Hepatocyte (in vitro differentiated cells): ENCODE measurements around the gene ENG. TPM values are rescaled to one million over a fixed set of nuclear protein-coding genes. Genes with fewer than 3 reads are reported as not detected.

Source experiments
- DNase-seq: peaks from one replicate; pipeline ENCODE4 v3.0.0-alpha.2; 2016; ENCODE audit warnings: low spot score
- H2AFZ ChIP-seq: fragments of 200-600 bp; sonication (generic); 2 replicates; pipeline ENCODE4 v1.6.0; 2016; ENCODE audit warnings: antibody characterized with exemption, mild to moderate bottlenecking
- H3K27ac ChIP-seq: fragments of 200-600 bp; sonication (generic); 2 replicates; pipeline ENCODE4 v1.5.1; 2016; ENCODE audit warnings: mild to moderate bottlenecking
- H3K27me3 ChIP-seq: fragments of 200-600 bp; sonication (generic); 2 replicates; pipeline ENCODE4 v1.6.1; 2016
- H3K36me3 ChIP-seq: fragments of 200-600 bp; sonication (generic); replicated peaks from 2 replicates; pipeline ENCODE4 v1.5.1; 2016; ENCODE audit warnings: low read depth; ENCODE audit not compliant: insufficient read depth
- H3K4me1 ChIP-seq: fragments of 200-600 bp; sonication (generic); 2 replicates; pipeline ENCODE4 v1.5.1; 2016; ENCODE audit warnings: mild to moderate bottlenecking, moderate library complexity; ENCODE audit not compliant: insufficient read depth
- H3K4me2 ChIP-seq: fragments of 200-600 bp; sonication (generic); 2 replicates; pipeline ENCODE4 v1.6.0; 2016
- H3K4me3 ChIP-seq: fragments of 200-600 bp; sonication (generic); 2 replicates; pipeline ENCODE4 v1.5.1; 2016; ENCODE audit warnings: mild to moderate bottlenecking
- H3K79me2 ChIP-seq: fragments of 200-600 bp; sonication (generic); 2 replicates; pipeline ENCODE4 v1.6.0; 2017; ENCODE audit warnings: mild to moderate bottlenecking
- H3K9me2 ChIP-seq: fragments of 200-600 bp; sonication (generic); replicated peaks from 2 replicates; pipeline ENCODE4 v1.6.0; 2017; ENCODE audit warnings: mild to moderate bottlenecking; ENCODE audit not compliant: insufficient read depth
- H3K9me3 ChIP-seq: fragments of 200-600 bp; sonication (generic); 2 replicates; pipeline ENCODE4 v1.5.1; 2016; ENCODE audit warnings: low read depth, mild to moderate bottlenecking
- H4K20me1 ChIP-seq: fragments of 200-600 bp; sonication (generic); 2 replicates; pipeline ENCODE4 v1.6.0; 2016; ENCODE audit warnings: mild to moderate bottlenecking; ENCODE audit not compliant: insufficient read depth, poor library complexity, severe bottlenecking
- CTCF ChIP-seq: fragments of 200-600 bp; sonication (generic); IDR thresholded peaks from 2 replicates; pipeline ENCODE4 v1.5.1; 2016; ENCODE audit warnings: antibody characterized with exemption, mild to moderate bottlenecking; ENCODE audit not compliant: poor library complexity
- EZH2 ChIP-seq: fragments of 200-600 bp; sonication (generic); IDR thresholded peaks from 2 replicates; pipeline ENCODE4 v1.6.1; 2016; ENCODE audit warnings: antibody characterized with exemption, mild to moderate bottlenecking, borderline replicate concordance
- EZH2phosphoT487 ChIP-seq: fragments of 200-600 bp; sonication (generic); IDR thresholded peaks from one replicate; pipeline ENCODE4 v1.6.1; 2018; ENCODE audit warnings: antibody characterized with exemption, mild to moderate bottlenecking, low read depth, moderate library complexity; ENCODE audit not compliant: unreplicated experiment, severe bottlenecking
- WGBS: methylation state at CpG from one replicate; pipeline ENCODE4 v1.1.6; 2016; ENCODE audit warnings: low lambda C conversion rate; ENCODE audit errors: missing lambda C conversion rate; 5-methylcytosine and 5-hydroxymethylcytosine counted together
- polyA plus RNA-seq: library from polyadenylated mRNA; unstranded; fragments of >200 nt; fragmentation: Nextera tagmentation; extraction: Ambion mirVana; gene quantifications from 2 replicates; pipeline ENCODE4 v1.2.1, GENCODE V29; 2016
- total RNA-seq: library from RNA; depleted of rRNA; stranded (reverse); fragments of >200 nt; gene quantifications from 2 replicates; pipeline ENCODE4 v1.2.3, GENCODE V29; 2014

ENG gene
- total and polyA plus RNA-seq, 2 experiments from 2014 or later = 6.8 to 21.2 TPM

DNA sequence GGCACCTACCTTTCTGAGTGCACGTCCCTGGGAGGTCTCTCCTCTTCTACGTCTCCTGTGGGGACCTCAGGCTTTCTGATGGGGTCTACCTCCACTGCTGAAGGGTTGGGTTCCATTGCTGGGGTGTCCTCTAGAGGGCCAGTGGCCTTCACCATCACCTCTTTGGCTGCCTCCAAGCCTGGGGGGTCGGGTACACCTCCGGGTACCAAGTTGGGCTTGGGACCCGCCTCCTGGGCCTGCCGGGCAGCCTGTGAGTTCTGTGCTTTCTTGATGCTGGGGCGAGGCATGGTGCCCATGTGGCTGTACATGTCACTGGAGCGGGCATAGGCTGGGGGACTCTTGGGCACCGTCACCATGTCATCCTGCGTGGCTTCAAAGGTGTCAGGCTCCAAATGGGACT is 80.5 kb downstream of the ENG start:
- Histone ChIP-seq H3K4me2 (no peak overlapping the region), H3K4me1 (no peaks in the 10 kb centered on the region), H3K79me2 (no peaks in the 10 kb centered on the region), H3K4me3 (no peak overlapping the region), H2AFZ (no peak overlapping the region), H3K9me3 (no peaks in the 10 kb centered on the region), H3K27ac (no peak overlapping the region), H3K27me3 (no peaks in the 10 kb centered on the region), H3K36me3 (no peaks in the 10 kb centered on the region), H3K9me2 (no peaks in the 10 kb centered on the region), H4K20me1 (no peaks in the 10 kb centered on the region)
- TF ChIP-seq EZH2phosphoT487 (no peak), CTCF (no peak), EZH2 (no peak)
- DNase-seq = no peak
- WGBS = 89% methylated on average over 10 of the region's 10 CpGs

DNA sequence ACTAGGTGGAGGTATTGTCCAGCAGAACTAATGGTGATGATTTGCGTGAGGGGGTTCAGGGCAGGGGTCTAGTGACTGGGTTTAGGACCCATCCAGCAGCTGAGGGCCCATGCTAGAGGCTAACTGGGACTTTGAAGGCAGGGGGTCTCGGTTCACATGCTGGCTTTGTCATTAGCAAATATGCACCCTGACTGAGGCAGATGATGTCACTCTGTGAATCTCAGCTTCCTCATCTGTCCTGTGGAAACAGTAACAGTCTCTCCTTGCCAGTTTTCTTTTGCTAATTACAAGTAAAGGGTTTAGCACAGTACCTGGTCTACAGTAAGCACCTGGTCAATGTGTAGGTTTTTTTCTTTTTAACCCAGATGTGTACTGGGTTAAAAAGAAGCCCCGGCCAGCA is 81.2 kb downstream of the ENG start:
- H3K9me2 ChIP-seq = no peaks in the 10 kb centered on the region
- TF ChIP-seq EZH2phosphoT487 (no peak), CTCF (no peak), EZH2 (no peak)
- no peaks in the 10 kb centered on the region for H3K27me3 ChIP-seq
- H3K79me2 ChIP-seq = no peaks in the 10 kb centered on the region
- no peak overlapping the region for H3K4me2 ChIP-seq
- no peaks in the 10 kb centered on the region for H3K9me3 ChIP-seq
- DNase-seq = no peak
- H3K4me1 ChIP-seq = peaks cover 2% of the 10 kb centered on the region
- WGBS = 81% methylated on average over 3 of the region's 3 CpGs
- H3K4me3 ChIP-seq = no peak overlapping the region
- no peak overlapping the region for H3K27ac ChIP-seq
- H3K36me3 ChIP-seq = no peaks in the 10 kb centered on the region
- no peaks in the 10 kb centered on the region for H4K20me1 ChIP-seq
- H2AFZ ChIP-seq = no peak overlapping the region

GRCh38 chr9:127772603-127773002 is 81.9 kb downstream of the ENG start:
- Histone ChIP-seq H3K27ac (no peak overlapping the region), H3K4me2 (no peak overlapping the region), H2AFZ (no peak overlapping the region), H3K27me3 (no peaks in the 10 kb centered on the region), H3K9me3 (no peaks in the 10 kb centered on the region), H3K36me3 (no peaks in the 10 kb centered on the region), H3K9me2 (no peaks in the 10 kb centered on the region), H3K4me3 (no peak overlapping the region), H3K79me2 (no peaks in the 10 kb centered on the region), H4K20me1 (no peaks in the 10 kb centered on the region), H3K4me1 (peaks cover 6% of the 10 kb centered on the region)
- TF ChIP-seq EZH2 (no peak), EZH2phosphoT487 (no peak), CTCF (no peak)
- 87% methylated on average over 5 of the region's 5 CpGs for WGBS
- DNase-seq = no peak

DNA sequence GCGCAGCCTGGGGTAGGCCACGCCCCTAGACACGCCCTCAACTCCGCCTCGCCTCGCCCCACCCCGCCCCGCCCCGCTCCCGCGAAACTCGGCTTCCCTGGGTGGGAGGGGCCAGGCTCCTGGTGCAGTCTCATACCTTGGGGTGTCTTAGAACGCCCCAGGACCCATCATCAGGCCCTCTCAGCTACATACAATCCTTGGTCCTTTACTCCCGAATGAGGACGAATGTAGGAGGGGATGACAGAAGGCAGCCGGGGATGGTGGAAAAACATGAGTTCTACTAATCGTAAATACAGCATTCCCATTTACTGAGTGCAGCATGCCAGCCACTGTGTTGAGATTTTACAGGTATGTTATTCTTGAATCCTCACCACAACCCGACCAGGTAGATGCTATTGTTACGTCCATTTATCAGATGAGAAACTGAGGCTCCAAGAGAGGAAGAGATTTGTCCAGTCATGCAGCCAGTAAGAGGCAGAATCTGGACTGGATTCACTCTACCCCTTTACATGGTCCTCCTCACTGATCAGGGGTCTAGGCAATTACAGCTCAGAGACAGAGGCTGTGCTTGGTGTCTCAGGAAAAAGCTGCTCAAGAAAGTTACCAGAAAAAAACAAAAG is 82.8 kb downstream of the ENG start:
- H3K9me2 ChIP-seq = no peaks in the 10 kb centered on the region
- H3K27ac ChIP-seq = no peak overlapping the region
- TF ChIP-seq EZH2 (no peak), EZH2phosphoT487 (no peak), CTCF (no peak)
- H3K9me3 ChIP-seq = no peaks in the 10 kb centered on the region
- H3K27me3 ChIP-seq = no peaks in the 10 kb centered on the region
- peak overlapping the region; percentile 84 for H3K4me2 ChIP-seq
- no peaks in the 10 kb centered on the region for H4K20me1 ChIP-seq
- H3K36me3 ChIP-seq = no peaks in the 10 kb centered on the region
- no peak for DNase-seq
- no peak overlapping the region for H2AFZ ChIP-seq
- 4% methylated on average over 16 of the region's 19 CpGs for WGBS
- no peaks in the 10 kb centered on the region for H3K79me2 ChIP-seq
- H3K4me3 ChIP-seq = no peak overlapping the region
- peaks cover 12% of the 10 kb centered on the region for H3K4me1 ChIP-seq
